MCF 10A (cell line): ENCODE results near the gene METTL16. TPM values are rescaled to one million over a fixed set of nuclear protein-coding genes. Genes with fewer than 3 reads are reported as not detected.

Experiments
- BruUV-seq: library from RNA; stranded (reverse); fragments of 400-500 nt; replicated peaks from 2 replicates; lab custom pipeline; 2021; lab: Mats Ljungman, UMichigan
- CTCF ChIA-PET: fragments of 300-600 bp; sonication (Branson Sonifier 250); formaldehyde crosslinking; extraction: SDS; loops from one replicate; lab custom pipeline; 2021; ENCODE audit warnings: antibody characterized with exemption, inconsistent platforms; lab: Yijun Ruan, JAX
- POLR2A ChIA-PET: fragments of 300-600, 350-650 bp; sonication (Branson Sonifier 250); formaldehyde crosslinking; extraction: SDS; loops from one replicate; lab custom pipeline; 2020; ENCODE audit warnings: antibody characterized with exemption, inconsistent platforms; lab: Yijun Ruan, JAX
- DNase-seq: peaks from one replicate; pipeline ENCODE4 v3.0.0-alpha.2; 2018; ENCODE audit not compliant: unreplicated experiment
- H3K27ac Mint-ChIP-seq: one replicate; pipeline ENCODE4 v1.8.0; 2022; ENCODE audit warnings: mild to moderate bottlenecking, low read depth, mixed read lengths; ENCODE audit not compliant: unreplicated experiment
- H3K27me3 Mint-ChIP-seq: one replicate; pipeline ENCODE4 v1.8.0; 2022; ENCODE audit warnings: mixed read lengths; ENCODE audit not compliant: insufficient read depth, unreplicated experiment
- H3K36me3 Mint-ChIP-seq: one replicate; pipeline ENCODE4 v1.8.0; 2022; ENCODE audit warnings: mild to moderate bottlenecking, moderate library complexity, mixed read lengths; ENCODE audit not compliant: insufficient read depth, unreplicated experiment
- H3K4me1 Mint-ChIP-seq: one replicate; pipeline ENCODE4 v1.8.0; 2022; ENCODE audit warnings: mixed read lengths; ENCODE audit not compliant: insufficient read depth, unreplicated experiment
- H3K4me3 Mint-ChIP-seq: one replicate; pipeline ENCODE4 v1.8.0; 2022; ENCODE audit warnings: mild to moderate bottlenecking, moderate library complexity, mixed read lengths; ENCODE audit not compliant: unreplicated experiment
- H3K9me3 Mint-ChIP-seq: one replicate; pipeline ENCODE4 v1.8.0; 2022; ENCODE audit warnings: mixed read lengths; ENCODE audit not compliant: unreplicated experiment
- intact Hi-C: fragments of 100-400 bp; cut with micrococcal nuclease; formaldehyde crosslinking; loops from 2 replicates; pipeline ENCODE4 v1.14.1; 2022
- total RNA-seq: library from RNA; stranded (reverse); gene quantifications from 2 replicates; pipeline ENCODE4 v1.2.3, GENCODE V29; 2022
- TF ChIP-seq, protein P1 (sequence below): fragments of 200-600 bp; IDR thresholded peaks from one replicate; pipeline ENCODE4 v1.8.0; 2022; ENCODE audit warnings: antibody characterized with exemption, mild to moderate bottlenecking; ENCODE audit not compliant: unreplicated experiment

Gene METTL16
- total RNA-seq, 1 experiment from 2014 or later, result 41.4 TPM

GRCh38 chr17:2387086-2388019 lies 124.3 kb downstream of the METTL16 start:
- Mint-ChIP-seq H3K27ac (no peak overlapping the region), H3K27me3 (no peaks in the 10 kb centered on the region), H3K4me3 (no peak overlapping the region), H3K36me3 (peaks cover 63% of the 10 kb centered on the region), H3K9me3 (no peaks in the 10 kb centered on the region), H3K4me1 (peaks cover 10% of the 10 kb centered on the region)
- CTCF ChIA-PET, result interaction anchor here (0.5 to 13.6 kb wide), 2 partner anchors 26 to 70 kb away, joined by 4 to 309 read pairs; no protein-coding TSS in a partner anchor
- POLR2A ChIA-PET, result interaction anchor here (1.0 to 1.3 kb wide), 2 partner anchors 11 to 12 kb away, joined by 3 read pairs; no protein-coding TSS in a partner anchor
- intact Hi-C loops, result no loop called here
- no peak for DNase-seq
- no TSS peak for BruUV-seq
- TF ChIP-seq, protein P1, sequence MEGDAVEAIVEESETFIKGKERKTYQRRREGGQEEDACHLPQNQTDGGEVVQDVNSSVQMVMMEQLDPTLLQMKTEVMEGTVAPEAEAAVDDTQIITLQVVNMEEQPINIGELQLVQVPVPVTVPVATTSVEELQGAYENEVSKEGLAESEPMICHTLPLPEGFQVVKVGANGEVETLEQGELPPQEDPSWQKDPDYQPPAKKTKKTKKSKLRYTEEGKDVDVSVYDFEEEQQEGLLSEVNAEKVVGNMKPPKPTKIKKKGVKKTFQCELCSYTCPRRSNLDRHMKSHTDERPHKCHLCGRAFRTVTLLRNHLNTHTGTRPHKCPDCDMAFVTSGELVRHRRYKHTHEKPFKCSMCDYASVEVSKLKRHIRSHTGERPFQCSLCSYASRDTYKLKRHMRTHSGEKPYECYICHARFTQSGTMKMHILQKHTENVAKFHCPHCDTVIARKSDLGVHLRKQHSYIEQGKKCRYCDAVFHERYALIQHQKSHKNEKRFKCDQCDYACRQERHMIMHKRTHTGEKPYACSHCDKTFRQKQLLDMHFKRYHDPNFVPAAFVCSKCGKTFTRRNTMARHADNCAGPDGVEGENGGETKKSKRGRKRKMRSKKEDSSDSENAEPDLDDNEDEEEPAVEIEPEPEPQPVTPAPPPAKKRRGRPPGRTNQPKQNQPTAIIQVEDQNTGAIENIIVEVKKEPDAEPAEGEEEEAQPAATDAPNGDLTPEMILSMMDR, result no peak

- TF ChIP-seq, protein P1, result no peak
- ChIA-PET CTCF (interaction anchor here (0.5 to 13.6 kb wide), 2 partner anchors 27 to 71 kb away, joined by 4 to 309 read pairs; no protein-coding TSS in a partner anchor), POLR2A (interaction anchor here (1.3 kb wide), 1 partner anchor 11 kb away, joined by 3 read pairs; no protein-coding TSS in a partner anchor)
- Mint-ChIP-seq H3K27me3 (no peaks in the 10 kb centered on the region), H3K4me3 (no peak overlapping the region), H3K9me3 (no peaks in the 10 kb centered on the region), H3K27ac (no peak overlapping the region), H3K36me3 (peaks cover 67% of the 10 kb centered on the region), H3K4me1 (peaks cover 2% of the 10 kb centered on the region)
- no TSS peak for BruUV-seq
- DNase-seq, result no peak
- intact Hi-C loops, result no loop called here
These were observed 125.1 kb downstream of the METTL16 start for GRCh38 chr17:2386400-2387085.

- Mint-ChIP-seq H3K4me3 (no peak overlapping the region), H3K4me1 (no peaks in the 10 kb centered on the region), H3K36me3 (peaks cover 75% of the 10 kb centered on the region), H3K9me3 (no peaks in the 10 kb centered on the region), H3K27me3 (no peaks in the 10 kb centered on the region), H3K27ac (no peak overlapping the region)
- DNase-seq, result no peak
- ChIA-PET POLR2A (no interaction called here), CTCF (interaction anchor here (0.6 to 13.6 kb wide), 3 partner anchors 28 to 293 kb away, joined by 3 to 309 read pairs (median 3); no protein-coding TSS in a partner anchor)
- TF ChIP-seq, protein P1, result no peak
- intact Hi-C loops, result no loop called here
- BruUV-seq, result no TSS peak
These were observed 126.2 kb downstream of the METTL16 start for GRCh38 chr17:2385240-2386210.
